Sigmoid colon (tissue), 4 donors: ENCODE data around the gene IL11.

ENCODE experiments used
- CTCF ChIP-seq, 4 experiments: fragments of 450-650 bp in 3 of 4; fragments of 200-600 bp in 1 of 4; IDR thresholded peaks; one replicate each; pipeline ENCODE4 v1.5.1; 2016 to 2019; ENCODE audit warnings: antibody characterized with exemption in 4 of 4, mild to moderate bottlenecking in 3 of 4, moderate library complexity in 2 of 4
- POLR2A ChIP-seq, 2 donors: fragments of 450-650 bp; IDR thresholded peaks; one replicate each; pipeline ENCODE4 v1.6.1; 2016; ENCODE audit warnings: antibody characterized with exemption in 2 of 2, mild to moderate bottlenecking in 2 of 2, moderate library complexity in 2 of 2
- POLR2AphosphoS5 ChIP-seq, 4 donors: sonication (generic); formaldehyde crosslinking; IDR thresholded peaks; one replicate each; pipeline ENCODE4 v1.6.1; 2017; ENCODE audit warnings: antibody characterized with exemption in 4 of 4

GRCh38 chr19:55382522-55383054 lies 12.3 kb upstream of the IL11 start:
- TF ChIP-seq CTCF (IDR thresholded peaks at IDR 0.05), result no peak
- TF ChIP-seq POLR2A (IDR thresholded peaks at IDR 0.05), result no peak
- no peak for TF ChIP-seq POLR2AphosphoS5 (IDR thresholded peaks at IDR 0.05)
